Measurements from ENCODE around the gene FKBP4. TPM values are rescaled to one million over a fixed set of nuclear protein-coding genes. Genes with fewer than 3 reads are reported as not detected.

FKBP4 gene
- total and polyA plus RNA-seq, 2 of the 8 experiments (the other 6 are each of a cell fraction or from before 2014, with no cell fraction given) = 72.6 to 243 TPM

GRCh38 chr12:2844786-2845185, 50.0 kb downstream of the FKBP4 start:
- FAIRE-seq (no peak), DNase-seq (ENCODE audit: low read depth in 1 of 2, low spot score in 2 of 2) (no peak)
- 92% methylated on average over 9 of the region's 9 CpGs; no CpG with 5 or more reads in 1 of the 2 experiments for WGBS, 2 experiments (ENCODE audit: extremely low coverage in 1 of 2, insufficient coverage in 1 of 2, insufficient read length in 1 of 2, insufficient replicate concordance in 2 of 2, low coverage in 1 of 2, low lambda C conversion rate in 2 of 2, missing lambda C conversion rate in 1 of 2)
- no peak overlapping the region for H3K56ac ChIP-seq (replicated peaks; ENCODE audit: insufficient read length, low read depth, low read length)
- H3K4ac ChIP-seq (replicated peaks; ENCODE audit: insufficient read length, low read depth, low read length) = no peak overlapping the region
- H2AFZ ChIP-seq (ENCODE audit: low read length) = no peak overlapping the region
- H3K14ac ChIP-seq (ENCODE audit: insufficient read length) = no peak overlapping the region
- no peak overlapping the region; the same call in 1 of the 2 replicates for H2BK15ac ChIP-seq (ENCODE audit: low read length)
- H4K20me1 ChIP-seq (replicated peaks in 1 of 2; ENCODE audit: control insufficient read depth in 1 of 2, insufficient read depth in 2 of 2, low read length in 2 of 2) = peaks cover 0 to 3% of the 10 kb centered on the region in 2 experiments
- no peak overlapping the region for H2BK120ac ChIP-seq (replicated peaks; ENCODE audit: low read depth, low read length)
- TF ChIP-seq SRF (IDR thresholded peaks at IDR 0.05; ENCODE audit: low read depth, low read length) = no peak
- no peak for TF ChIP-seq TCF12 (IDR thresholded peaks at IDR 0.05; ENCODE audit: low read depth, low read length)
- no peak for TF ChIP-seq CHD1 (IDR thresholded peaks at IDR 0.05; ENCODE audit: low read depth, low read length)
- TF ChIP-seq POLR2A (IDR thresholded peaks at IDR 0.05; ENCODE audit: control extremely low read depth in 1 of 2, low read depth in 2 of 2, low read length in 2 of 2) = no peak
- no peak for TF ChIP-seq BRCA1 (IDR thresholded peaks at IDR 0.05; ENCODE audit: low read depth, low read length)
- no peak for TF ChIP-seq POU5F1 (IDR thresholded peaks at IDR 0.05; ENCODE audit: low read depth, low read length)
- no peak for TF ChIP-seq RFX5 (IDR thresholded peaks at IDR 0.05; ENCODE audit: borderline replicate concordance, low read depth, low read length)
- TF ChIP-seq MAFK (IDR thresholded peaks at IDR 0.05; ENCODE audit: low read depth, low read length) = no peak
- no peak for TF ChIP-seq SP4 (IDR thresholded peaks at IDR 0.05; ENCODE audit: low read length)
- no peak overlapping the region for H3K23ac ChIP-seq (ENCODE audit: insufficient read length)
- no peak overlapping the region for H3K4me2 ChIP-seq (ENCODE audit: insufficient read depth in 1 of 2, low read depth in 2 of 2, low read length in 2 of 2)
- no peak overlapping the region for H4K91ac ChIP-seq (replicated peaks; ENCODE audit: insufficient read length, low read length)
- H3K9ac ChIP-seq (replicated peaks in 1 of 4; ENCODE audit: extremely low read depth in 1 of 4, low read depth in 3 of 4, low read length in 3 of 4) = no peak overlapping the region
- no peaks in the 10 kb centered on the region for H3K36me3 ChIP-seq (ENCODE audit: control insufficient read depth in 2 of 4, insufficient read depth in 4 of 4, low read length in 3 of 4)
- H3K4me1 ChIP-seq (replicated peaks in 1 of 4; ENCODE audit: control insufficient read depth in 3 of 4, insufficient read depth in 4 of 4, low read length in 3 of 4) = peaks cover 0 to 4% (median 3%) of the 10 kb centered on the region in 4 experiments; a peak in 6 of 7 replicates
- no peak overlapping the region for H4K8ac ChIP-seq (ENCODE audit: extremely low read depth, insufficient read depth, low read length)
- H3K23me2 ChIP-seq (ENCODE audit: low read depth, low read length) = no peaks in the 10 kb centered on the region
- no peak overlapping the region for H2BK20ac ChIP-seq (ENCODE audit: low read length)
- no peak overlapping the region for H3K27ac ChIP-seq (ENCODE audit: low read depth, low read length)
- ChIA-PET CTCF (ENCODE audit: partially characterized antibody) (interaction anchor here (0.5 to 7.4 kb wide), 25 partner anchors 11 to 1261 kb away, joined by 3 to 84 read pairs (median 5); partner anchors contain the start of genes FOXM1, NRIP2, RHNO1 and TEX52), POLR2A (ENCODE audit: partially characterized antibody) (interaction anchor here (0.6 to 3.5 kb wide), 6 partner anchors 12 to 1124 kb away, joined by 3 to 31 read pairs (median 4); partner anchors contain the start of genes FOXM1, ITFG2, NRIP2 and RHNO1)
- H2BK5ac ChIP-seq (ENCODE audit: low read depth, low read length) = no peak overlapping the region
- H3K79me2 ChIP-seq (ENCODE audit: control insufficient read depth in 1 of 2, insufficient read depth in 2 of 2, low read length in 2 of 2) = no peaks in the 10 kb centered on the region
- H3K79me1 ChIP-seq (ENCODE audit: low read depth, low read length) = no peaks in the 10 kb centered on the region
- H4K5ac ChIP-seq (ENCODE audit: insufficient read length, low read depth, low read length) = no peak overlapping the region
- H2BK12ac ChIP-seq (ENCODE audit: low read depth, low read length) = no peak overlapping the region
- no peak overlapping the region for H2AK5ac ChIP-seq (ENCODE audit: low read depth, low read length)
- H3K27me3 ChIP-seq (replicated peaks in 1 of 4; ENCODE audit: control insufficient read depth in 3 of 4, extremely low read depth in 1 of 4, insufficient read depth in 3 of 4, low read length in 3 of 4) = no peaks in the 10 kb centered on the region
- no peaks in the 10 kb centered on the region for H3K9me3 ChIP-seq (ENCODE audit: insufficient read depth in 2 of 2, low read depth in 1 of 2, low read length in 1 of 2)
- H3K18ac ChIP-seq (ENCODE audit: extremely low read depth, low read length) = no peak overlapping the region
- no peak overlapping the region for H3K4me3 ChIP-seq (ENCODE audit: extremely low read depth in 1 of 4, insufficient read depth in 2 of 4, low read depth in 3 of 4, low read length in 4 of 4)
